K562 (cell line): ENCODE data around the gene KCTD1. TPM values are rescaled to one million over a fixed set of nuclear protein-coding genes. Genes with fewer than 3 reads are reported as not detected.
A peak's percentile ranks its signal among the peaks of the same experiment; 100 is the strongest.

ENCODE experiments used
- ATAC-seq: fragments of 200-7000 bp; cut with Tn5 transposase; 3 replicates; pipeline ENCODE4 v1.9.1; 2020; ENCODE audit warnings: moderate library complexity
- BruUV-seq: library from RNA; stranded (reverse); fragments of 400-500 nt; replicated peaks from 2 replicates; lab custom pipeline; 2021; lab: Mats Ljungman, UMichigan
- CTCF ChIA-PET: fragments of 300-600 bp; formaldehyde crosslinking; extraction: SDS; loops from one replicate; lab custom pipeline; 2021; ENCODE audit warnings: low intra/inter-chr PET ratio; lab: Yijun Ruan, JAX
- POLR2A ChIA-PET: fragments of 300-600, 350-650 bp; sonication (Branson Sonifier 250); formaldehyde crosslinking; extraction: SDS; loops from one replicate; lab custom pipeline; 2021; ENCODE audit warnings: antibody characterized with exemption, inconsistent platforms; lab: Yijun Ruan, JAX
- DNase-seq, 4 experiments: peaks; one replicate each; pipeline versions ENCODE4 v3.0.0 to v3.0.0-alpha.2; 2011 to 2018; ENCODE audit warnings: low spot score in 3 of 4, mixed read lengths in 3 of 4; ENCODE audit errors: extremely low read depth in 1 of 4
- FAIRE-seq: peaks from 2 replicates; lab custom pipeline; 2011; peaks lifted over from hg19 to GRCh38; lab: Jason Lieb, UNC
- H2AFZ ChIP-seq: 2 replicates; pipeline ENCODE4 v1.6.0; 2011; ENCODE audit warnings: low read depth, low read length, control low read depth, inconsistent platforms
- H3K27ac ChIP-seq: fragments of 200-600 bp; 3 replicates; pipeline ENCODE4 v1.8.0; 2011; ENCODE audit warnings: low read depth, mild to moderate bottlenecking, control low read depth, inconsistent platforms, low read length, moderate library complexity, mixed read lengths; ENCODE audit errors: extremely low read depth
- H3K27me3 ChIP-seq, 2 experiments: fragments of 300-600 bp in 1 of 2; 2 replicates in 1 of 2; 3 replicates in 1 of 2; pipeline versions ENCODE4 v1.6.0 to v1.8.0; 2011; ENCODE audit warnings: inconsistent platforms in 2 of 2, low read length in 2 of 2, mild to moderate bottlenecking in 1 of 2, mixed read lengths in 1 of 2, moderate library complexity in 1 of 2; ENCODE audit not compliant: control insufficient read depth in 2 of 2, insufficient read depth in 2 of 2
- H3K36me3 ChIP-seq: fragments of 300-600 bp; 3 replicates; pipeline ENCODE4 v1.8.0; 2011; ENCODE audit warnings: mild to moderate bottlenecking, low read length, inconsistent platforms; ENCODE audit not compliant: control insufficient read depth, insufficient read depth
- H3K4me1 ChIP-seq, 2 experiments: fragments of 200-600 bp in 1 of 2; replicated peaks in 1 of 2; 2 replicates in 1 of 2; 3 replicates in 1 of 2; pipeline versions ENCODE4 v1.5.1 to v1.8.0; 2011; ENCODE audit warnings: inconsistent platforms in 2 of 2, low read length in 2 of 2, mild to moderate bottlenecking in 1 of 2, mixed read lengths in 1 of 2, moderate library complexity in 1 of 2; ENCODE audit not compliant: control insufficient read depth in 2 of 2, insufficient read depth in 2 of 2
- H3K4me2 ChIP-seq: 2 replicates; pipeline ENCODE4 v1.6.1; 2011; ENCODE audit warnings: low read length, control low read depth, inconsistent platforms, mixed read lengths; ENCODE audit not compliant: insufficient read depth
- H3K4me3 ChIP-seq: fragments of 200-600 bp; sonication (generic), shearing (Covaris generic); 2 replicates; pipeline ENCODE4 v1.5.1; 2016; ENCODE audit warnings: control low read depth, inconsistent platforms
- H3K79me2 ChIP-seq: fragments of 200-600 bp; 3 replicates; pipeline ENCODE4 v1.8.0; 2011; ENCODE audit warnings: low read length, inconsistent platforms; ENCODE audit not compliant: control insufficient read depth, insufficient read depth
- H3K9ac ChIP-seq, 2 experiments: 2 replicates each; pipeline versions ENCODE4 v1.6.0 to v1.6.1; 2011; ENCODE audit warnings: low read depth in 2 of 2, low read length in 2 of 2, control low read depth in 1 of 2, inconsistent platforms in 1 of 2, mild to moderate bottlenecking in 1 of 2, mixed read lengths in 1 of 2; ENCODE audit not compliant: insufficient read depth in 1 of 2
- H3K9me1 ChIP-seq: one replicate; pipeline ENCODE4 v1.6.0; 2011; ENCODE audit warnings: inconsistent platforms, mild to moderate bottlenecking, low read length, moderate library complexity; ENCODE audit not compliant: control insufficient read depth, insufficient read depth
- H3K9me3 ChIP-seq: replicated peaks from 2 replicates; pipeline ENCODE4 v1.5.1; 2011; ENCODE audit warnings: low read depth, low read length, inconsistent platforms; ENCODE audit not compliant: control insufficient read depth, insufficient read depth
- H4K20me1 ChIP-seq: replicated peaks from 2 replicates; pipeline ENCODE4 v1.6.1; 2011; ENCODE audit warnings: low read length, inconsistent platforms, mixed read lengths; ENCODE audit not compliant: control insufficient read depth, insufficient read depth
- DMBX1 ChIP-seq: fragments of 250-450 bp; sonication (Bioruptor Pico); IDR thresholded peaks from 2 replicates; pipeline ENCODE4 v1.8.0; 2022; ENCODE audit warnings: inconsistent platforms, mild to moderate bottlenecking, moderate library complexity, borderline replicate concordance
- EHMT2 ChIP-seq: fragments of 450-650 bp; IDR thresholded peaks from 2 replicates; pipeline ENCODE4 v1.6.1; 2018; ENCODE audit warnings: antibody characterized with exemption
- GABPA ChIP-seq: fragments of 200-800 bp; sonication (Bioruptor generic); conservative IDR thresholded peaks from 2 replicates; pipeline ENCODE4 v1.6.1; 2016; ENCODE audit warnings: low read depth, missing genetic modification characterization, missing compliant biosample characterization
- MAFG ChIP-seq: fragments of 450-650 bp; conservative IDR thresholded peaks from 2 replicates; pipeline ENCODE4 v1.6.1; 2016; ENCODE audit warnings: missing genetic modification characterization, missing compliant biosample characterization
- MIER1 ChIP-seq: fragments of 450-650 bp; IDR thresholded peaks from 2 replicates; pipeline ENCODE4 v1.6.1; 2016; ENCODE audit warnings: antibody characterized with exemption, mild to moderate bottlenecking, low read depth
- NFE2L1 ChIP-seq: fragments of 450-650 bp; IDR thresholded peaks from 2 replicates; pipeline ENCODE4 v1.6.1; 2016; ENCODE audit warnings: missing genetic modification characterization, low read depth, mild to moderate bottlenecking, missing compliant biosample characterization, moderate library complexity, borderline replicate concordance
- POLR2H ChIP-seq: IDR thresholded peaks from 2 replicates; pipeline ENCODE4 v1.6.1; 2016; ENCODE audit warnings: missing genetic modification characterization, low read depth, mild to moderate bottlenecking, control low read depth, missing compliant biosample characterization, moderate library complexity
- RBM15 ChIP-seq: fragments of 200-400 bp; formaldehyde crosslinking; IDR thresholded peaks from 2 replicates; pipeline ENCODE4 v1.6.1; 2018; ENCODE audit warnings: mild to moderate bottlenecking, low read length, moderate library complexity; ENCODE audit not compliant: insufficient read depth
- ZFP1 ChIP-seq: fragments of 450-650 bp; formaldehyde crosslinking; IDR thresholded peaks from 2 replicates; pipeline ENCODE4 v1.4.0; 2020; ENCODE audit warnings: mild to moderate bottlenecking, mixed read lengths
- WGBS: fragments of 100-300 bp; shearing (Covaris generic); methylation state at CpG from one replicate; pipeline ENCODE4 v1.1.6; 2016; ENCODE audit warnings: low coverage, mixed read lengths; ENCODE audit not compliant: insufficient coverage; ENCODE audit errors: missing lambda C conversion rate; 5-methylcytosine and 5-hydroxymethylcytosine counted together
- in situ Hi-C: fragments of 300-500 bp; cut with MboI; formaldehyde crosslinking; loops from 4 replicates; pipeline ENCODE4 v1.15.0; 2018; ENCODE audit warnings: inconsistent platforms, mixed read lengths
- intact Hi-C: fragments of 100-400 bp; cut with micrococcal nuclease; formaldehyde crosslinking; loops from 2 replicates; pipeline ENCODE4 v1.14.2; 2022
- polyA plus RNA-seq, 8 experiments: library from polyadenylated mRNA; depleted of rRNA in 4 of 8; stranded (reverse) in 5 of 8; unstranded in 3 of 8; fragments of >200 nt; fragmentation: Nextera tagmentation in 2 of 8; fragmentation: Illumina TruSeq in 1 of 8; extraction: Ambion mirVana in 2 of 8; extraction: Trizol in 1 of 8; gene quantifications; 2 replicates each; pipeline versions ENCODE4 v1.2.1 to v1.2.3, GENCODE V29; 2011 to 2014; ENCODE audit warnings: inconsistent platforms in 1 of 8, missing spikeins in 1 of 8
- total RNA-seq, 7 experiments: library from RNA; depleted of rRNA in 6 of 7; stranded (reverse); fragments of >200 nt in 6 of 7; fragmentation: Illumina TruSeq in 2 of 7; extraction: Trizol in 2 of 7; gene quantifications; 2 replicates each; pipeline versions ENCODE4 v1.2.1 to v1.2.3, GENCODE V29; 2011 to 2021; ENCODE audit warnings: low replicate concordance in 1 of 7
- TF ChIP-seq, protein P1 (sequence below): fragments of 450-650 bp; IDR thresholded peaks from one replicate; pipeline ENCODE4 v1.6.1; 2018; ENCODE audit warnings: mild to moderate bottlenecking, moderate library complexity; ENCODE audit not compliant: partially characterized antibody
- TF ChIP-seq, protein P2 (sequence below): fragments of 250-450 bp; sonication (Bioruptor Pico); IDR thresholded peaks from 2 replicates; pipeline ENCODE4 v1.4.0; 2020; ENCODE audit warnings: mild to moderate bottlenecking, moderate library complexity
- TF ChIP-seq, protein P3 (sequence below), 2 experiments: fragments of 450-650 bp; conservative IDR thresholded peaks; 2 replicates each; pipeline ENCODE4 v1.6.1; 2017; ENCODE audit warnings: mild to moderate bottlenecking in 2 of 2, moderate library complexity in 2 of 2

Gene KCTD1
- total and polyA plus RNA-seq, 9 of the 15 experiments (the other 6 are each of a cell fraction or from before 2014, with no cell fraction given): not detected

DNA sequence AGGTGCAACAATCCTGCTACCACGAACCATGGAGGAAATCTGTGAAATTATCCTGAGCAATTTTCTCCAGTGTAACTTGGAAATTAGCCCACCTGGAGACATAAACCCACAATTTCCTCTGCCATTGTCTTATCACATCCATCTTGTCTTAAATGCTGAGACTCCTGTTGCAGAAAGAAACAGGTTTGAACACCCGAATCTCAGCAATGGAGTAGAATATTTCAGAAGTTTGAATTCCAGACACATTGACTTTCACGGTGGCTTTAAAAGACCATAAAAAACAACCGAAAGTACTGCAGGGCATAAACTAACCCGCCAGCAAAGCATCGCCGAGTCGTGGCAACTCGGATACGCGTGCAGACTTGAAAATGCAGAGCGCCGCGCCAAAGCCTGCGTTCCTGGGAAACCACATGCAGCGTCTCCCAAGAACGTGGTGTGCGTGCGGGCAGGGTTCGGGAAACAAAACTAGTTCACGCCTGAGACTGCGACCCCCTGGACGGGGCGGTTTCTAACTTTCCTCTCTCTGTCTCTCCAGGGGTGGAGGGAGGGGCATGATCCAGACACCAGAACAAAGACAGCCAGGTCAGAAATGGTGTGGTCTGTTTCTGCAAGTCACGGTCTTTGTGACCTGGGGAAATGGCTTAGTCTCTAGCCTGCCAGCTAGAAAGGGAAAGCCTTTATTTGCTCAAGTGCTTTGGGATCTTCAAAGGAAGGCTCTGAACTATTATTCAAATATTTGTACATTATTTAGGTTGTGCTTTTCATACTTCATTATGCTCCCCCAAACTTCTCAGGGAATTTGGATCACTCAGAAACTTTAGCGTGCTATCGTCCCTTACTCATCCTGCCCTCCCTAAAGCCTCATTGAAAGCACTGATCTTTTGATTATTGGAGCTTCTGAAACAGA, 26.9 kb upstream of the KCTD1 start (continued):
- no peak for TF ChIP-seq RBM15
- peak; percentile 73 for TF ChIP-seq MAFG
- no peak for TF ChIP-seq EHMT2
- peak; percentile 59 for TF ChIP-seq NFE2L1 (tag)
- TF ChIP-seq, protein P1, sequence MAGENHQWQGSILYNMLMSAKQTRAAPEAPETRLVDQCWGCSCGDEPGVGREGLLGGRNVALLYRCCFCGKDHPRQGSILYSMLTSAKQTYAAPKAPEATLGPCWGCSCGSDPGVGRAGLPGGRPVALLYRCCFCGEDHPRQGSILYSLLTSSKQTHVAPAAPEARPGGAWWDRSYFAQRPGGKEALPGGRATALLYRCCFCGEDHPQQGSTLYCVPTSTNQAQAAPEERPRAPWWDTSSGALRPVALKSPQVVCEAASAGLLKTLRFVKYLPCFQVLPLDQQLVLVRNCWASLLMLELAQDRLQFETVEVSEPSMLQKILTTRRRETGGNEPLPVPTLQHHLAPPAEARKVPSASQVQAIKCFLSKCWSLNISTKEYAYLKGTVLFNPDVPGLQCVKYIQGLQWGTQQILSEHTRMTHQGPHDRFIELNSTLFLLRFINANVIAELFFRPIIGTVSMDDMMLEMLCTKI: no peak
- TF ChIP-seq MIER1: no peak
- no peak for TF ChIP-seq POLR2H (tag)

DNA sequence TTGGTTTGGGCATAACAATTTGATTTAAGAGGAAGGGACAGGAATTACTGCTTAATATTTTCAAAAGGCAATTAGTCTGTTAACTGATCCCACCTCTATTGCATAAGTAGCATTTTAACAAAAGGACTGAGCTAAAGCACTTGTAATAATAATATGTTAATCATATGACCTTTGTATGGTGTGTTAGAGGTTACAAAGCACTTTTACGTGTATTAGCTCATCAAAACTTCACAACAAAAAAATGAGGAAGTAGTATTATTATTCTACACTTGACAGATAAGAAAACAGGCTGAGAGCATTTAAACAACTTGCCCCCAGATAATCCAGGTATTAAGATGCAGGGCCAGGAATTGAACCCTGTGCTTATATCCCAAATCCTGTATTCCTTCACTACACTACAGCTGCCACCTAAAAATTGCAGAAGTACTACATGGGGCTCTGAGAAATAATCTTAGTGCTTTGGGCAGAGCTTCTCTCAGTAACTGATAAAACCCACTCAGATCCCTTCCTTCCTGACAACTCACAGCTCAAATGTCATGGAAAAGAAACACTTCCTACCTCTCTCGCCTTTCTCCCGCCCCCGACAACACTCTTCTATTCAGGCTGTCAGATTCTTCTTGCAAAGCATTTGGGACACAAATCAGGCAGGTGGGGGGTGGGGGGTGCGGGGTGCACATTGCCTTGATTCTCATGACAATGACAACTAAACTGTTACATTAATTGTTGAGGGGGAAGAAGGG, 20.7 kb upstream of the KCTD1 start:
- H3K79me2 ChIP-seq: no peaks in the 10 kb centered on the region
- no peaks in the 10 kb centered on the region for H3K9me3 ChIP-seq
- H3K9ac ChIP-seq: no peak overlapping the region
- H2AFZ ChIP-seq: no peak overlapping the region
- H3K27ac ChIP-seq: no peak overlapping the region
- DNase-seq (no peak), FAIRE-seq (no peak), ATAC-seq (no peak)
- ChIA-PET POLR2A (interaction anchor here (0.6 to 0.7 kb wide), 3 partner anchors 9 to 565 kb away, joined by 3 read pairs; no protein-coding TSS in a partner anchor), CTCF (no interaction called here)
- H4K20me1 ChIP-seq: no peaks in the 10 kb centered on the region
- intact Hi-C loops: no loop called here
- no peak overlapping the region for H3K4me3 ChIP-seq
- no peaks in the 10 kb centered on the region for H3K27me3 ChIP-seq
- 0% methylated on average over 5 of the region's 5 CpGs for WGBS
- no peaks in the 10 kb centered on the region for H3K9me1 ChIP-seq
- no peaks in the 10 kb centered on the region for H3K36me3 ChIP-seq
- H3K4me1 ChIP-seq: no peaks in the 10 kb centered on the region
- H3K4me2 ChIP-seq: no peak overlapping the region
- BruUV-seq: no TSS peak
- in situ Hi-C loops: no loop called here
- TF ChIP-seq DMBX1 (no peak), GABPA (tag) (no peak), ZFP1 (CRISPR knock-in tag) (no peak)
- TF ChIP-seq, protein P2, sequence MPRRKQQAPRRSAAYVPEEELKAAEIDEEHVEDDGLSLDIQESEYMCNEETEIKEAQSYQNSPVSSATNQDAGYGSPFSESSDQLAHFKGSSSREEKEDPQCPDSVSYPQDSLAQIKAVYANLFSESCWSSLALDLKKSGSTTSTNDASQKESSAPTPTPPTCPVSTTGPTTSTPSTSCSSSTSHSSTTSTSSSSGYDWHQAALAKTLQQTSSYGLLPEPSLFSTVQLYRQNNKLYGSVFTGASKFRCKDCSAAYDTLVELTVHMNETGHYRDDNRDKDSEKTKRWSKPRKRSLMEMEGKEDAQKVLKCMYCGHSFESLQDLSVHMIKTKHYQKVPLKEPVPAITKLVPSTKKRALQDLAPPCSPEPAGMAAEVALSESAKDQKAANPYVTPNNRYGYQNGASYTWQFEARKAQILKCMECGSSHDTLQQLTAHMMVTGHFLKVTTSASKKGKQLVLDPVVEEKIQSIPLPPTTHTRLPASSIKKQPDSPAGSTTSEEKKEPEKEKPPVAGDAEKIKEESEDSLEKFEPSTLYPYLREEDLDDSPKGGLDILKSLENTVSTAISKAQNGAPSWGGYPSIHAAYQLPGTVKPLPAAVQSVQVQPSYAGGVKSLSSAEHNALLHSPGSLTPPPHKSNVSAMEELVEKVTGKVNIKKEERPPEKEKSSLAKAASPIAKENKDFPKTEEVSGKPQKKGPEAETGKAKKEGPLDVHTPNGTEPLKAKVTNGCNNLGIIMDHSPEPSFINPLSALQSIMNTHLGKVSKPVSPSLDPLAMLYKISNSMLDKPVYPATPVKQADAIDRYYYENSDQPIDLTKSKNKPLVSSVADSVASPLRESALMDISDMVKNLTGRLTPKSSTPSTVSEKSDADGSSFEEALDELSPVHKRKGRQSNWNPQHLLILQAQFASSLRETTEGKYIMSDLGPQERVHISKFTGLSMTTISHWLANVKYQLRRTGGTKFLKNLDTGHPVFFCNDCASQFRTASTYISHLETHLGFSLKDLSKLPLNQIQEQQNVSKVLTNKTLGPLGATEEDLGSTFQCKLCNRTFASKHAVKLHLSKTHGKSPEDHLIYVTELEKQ (CRISPR knock-in tag): no peak
- TF ChIP-seq, protein P3, sequence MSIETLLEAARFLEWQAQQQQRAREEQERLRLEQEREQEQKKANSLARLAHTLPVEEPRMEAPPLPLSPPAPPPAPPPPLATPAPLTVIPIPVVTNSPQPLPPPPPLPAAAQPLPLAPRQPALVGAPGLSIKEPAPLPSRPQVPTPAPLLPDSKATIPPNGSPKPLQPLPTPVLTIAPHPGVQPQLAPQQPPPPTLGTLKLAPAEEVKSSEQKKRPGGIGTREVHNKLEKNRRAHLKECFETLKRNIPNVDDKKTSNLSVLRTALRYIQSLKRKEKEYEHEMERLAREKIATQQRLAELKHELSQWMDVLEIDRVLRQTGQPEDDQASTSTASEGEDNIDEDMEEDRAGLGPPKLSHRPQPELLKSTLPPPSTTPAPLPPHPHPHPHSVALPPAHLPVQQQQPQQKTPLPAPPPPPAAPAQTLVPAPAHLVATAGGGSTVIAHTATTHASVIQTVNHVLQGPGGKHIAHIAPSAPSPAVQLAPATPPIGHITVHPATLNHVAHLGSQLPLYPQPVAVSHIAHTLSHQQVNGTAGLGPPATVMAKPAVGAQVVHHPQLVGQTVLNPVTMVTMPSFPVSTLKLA (conservative IDR thresholded peaks at IDR 0.05): no peak
